GM12878 (cell line): Measurements from ENCODE around the gene HSF4. TPM values are rescaled to one million over a fixed set of nuclear protein-coding genes. Genes with fewer than 3 reads are reported as not detected.

Experiments
- ATAC-seq: fragments of 200-7000 bp; cut with Tn5 transposase; 3 replicates; pipeline ENCODE4 v1.9.1; 2020; ENCODE audit warnings: mild to moderate bottlenecking, moderate library complexity
- BruUV-seq: library from RNA; stranded (reverse); fragments of 400-500 nt; replicated peaks from 2 replicates; lab custom pipeline; 2021; lab: Mats Ljungman, UMichigan
- CTCF ChIA-PET: fragments of 300-600 bp; sonication (Branson Sonifier 250); formaldehyde crosslinking; extraction: SDS; loops from one replicate; lab custom pipeline; 2021; ENCODE audit warnings: inconsistent platforms; lab: Yijun Ruan, JAX
- POLR2A ChIA-PET: fragments of 350-600 bp; formaldehyde crosslinking; extraction: SDS; loops from one replicate; lab custom pipeline; 2021; ENCODE audit warnings: inconsistent platforms; lab: Charles Lee
- RAD21 ChIA-PET: fragments of 300-600 bp; sonication (Branson Sonifier 250); formaldehyde crosslinking; loops from one replicate; lab custom pipeline; 2023; ENCODE audit warnings: antibody characterized with exemption; ENCODE audit not compliant: unreplicated experiment; lab: Charles Lee
- SMC1A ChIA-PET: fragments of 300-600 bp; sonication (Branson Sonifier 250); formaldehyde crosslinking; loops from one replicate; lab custom pipeline; 2023; ENCODE audit not compliant: unreplicated experiment, uncharacterized antibody; lab: Charles Lee
- DNase-seq: peaks from one replicate; pipeline ENCODE4 v3.0.0-alpha.2; 2011; ENCODE audit warnings: low read depth, low spot score
- FAIRE-seq: peaks from 3 replicates; lab custom pipeline; 2011; peaks lifted over from hg19 to GRCh38; lab: Jason Lieb, UNC
- H2AFZ ChIP-seq: 2 replicates; pipeline ENCODE4 v1.6.0; 2011; ENCODE audit warnings: low read depth, low read length, control low read depth; ENCODE audit not compliant: control insufficient read depth
- H3K27ac ChIP-seq: 2 replicates; pipeline ENCODE4 v1.5.1; 2011; ENCODE audit warnings: control low read depth; ENCODE audit not compliant: control insufficient read depth, insufficient read depth
- H3K27me3 ChIP-seq, 2 experiments: replicated peaks in 1 of 2; 2 replicates each; pipeline versions ENCODE4 v1.6.0 to v1.6.1; 2011; ENCODE audit warnings: low read length in 1 of 2; ENCODE audit not compliant: control insufficient read depth in 2 of 2, insufficient read depth in 2 of 2
- H3K36me3 ChIP-seq, 2 experiments: 2 replicates each; pipeline ENCODE4 v1.5.1; 2011; ENCODE audit warnings: low read length in 1 of 2; ENCODE audit not compliant: control insufficient read depth in 2 of 2, insufficient read depth in 2 of 2
- H3K4me1 ChIP-seq: 2 replicates; pipeline ENCODE4 v1.6.1; 2011; ENCODE audit warnings: mild to moderate bottlenecking, low read length, moderate library complexity, mixed read lengths; ENCODE audit not compliant: control insufficient read depth, insufficient read depth
- H3K4me2 ChIP-seq: 2 replicates; pipeline ENCODE4 v1.6.0; 2011; ENCODE audit warnings: control low read depth; ENCODE audit not compliant: control insufficient read depth, insufficient read depth
- H3K4me3 ChIP-seq: fragments of 200-600 bp; sonication (generic); 2 replicates; pipeline ENCODE4 v1.5.1; 2016
- H3K79me2 ChIP-seq: 2 replicates; pipeline ENCODE4 v1.6.0; 2011; ENCODE audit warnings: low read length; ENCODE audit not compliant: control insufficient read depth, insufficient read depth
- H3K9ac ChIP-seq: 2 replicates; pipeline ENCODE4 v1.8.0; 2011; ENCODE audit warnings: low read length, control low read depth, mixed read lengths; ENCODE audit not compliant: control insufficient read depth, insufficient read depth
- H3K9me3 ChIP-seq: replicated peaks from 3 replicates; pipeline ENCODE4 v1.5.1; 2011; ENCODE audit warnings: mild to moderate bottlenecking, low read length; ENCODE audit not compliant: control insufficient read depth, insufficient read depth
- H4K20me1 ChIP-seq: 2 replicates; pipeline ENCODE4 v1.6.0; 2011; ENCODE audit not compliant: control insufficient read depth, insufficient read depth
- CBX5 ChIP-seq: sonication (generic); IDR thresholded peaks from 2 replicates; pipeline ENCODE4 v1.6.1; 2016; ENCODE audit warnings: low read depth, moderate library complexity, mild to moderate bottlenecking, inconsistent platforms
- CHD4 ChIP-seq: fragments of 200-600 bp; sonication (generic); IDR thresholded peaks from 2 replicates; pipeline ENCODE4 v1.6.1; 2016; ENCODE audit warnings: mild to moderate bottlenecking
- CREB1 ChIP-seq: IDR thresholded peaks from 2 replicates; pipeline ENCODE4 v1.6.1; 2012; ENCODE audit warnings: low read depth, mild to moderate bottlenecking, inconsistent platforms
- CREM ChIP-seq: IDR thresholded peaks from 2 replicates; pipeline ENCODE4 v1.6.1; 2014; ENCODE audit warnings: antibody characterized with exemption, low read depth
- EP300 ChIP-seq, 2 experiments: fragments of 150-350 bp in 1 of 2; IDR thresholded peaks; 2 replicates each; pipeline ENCODE4 v1.6.1; 2011 to 2012; ENCODE audit warnings: low read depth in 2 of 2, low read length in 2 of 2, borderline replicate concordance in 1 of 2, improper control_type of control experiment in 1 of 2, inconsistent platforms in 1 of 2; ENCODE audit not compliant: control insufficient read depth in 1 of 2
- ESRRA ChIP-seq: IDR thresholded peaks from 2 replicates; pipeline ENCODE4 v1.6.1; 2012; ENCODE audit warnings: mild to moderate bottlenecking, low read length, improper control_type of control experiment
- ETV6 ChIP-seq, 2 experiments: fragments of 450-650 bp in 1 of 2; IDR thresholded peaks in 1 of 2; conservative IDR thresholded peaks in 1 of 2; 2 replicates each; pipeline ENCODE4 v1.6.1; 2014; ENCODE audit warnings: antibody characterized with exemption in 1 of 2, borderline replicate concordance in 1 of 2, low read depth in 1 of 2, mild to moderate bottlenecking in 1 of 2, moderate library complexity in 1 of 2
- EZH2 ChIP-seq: IDR thresholded peaks from 2 replicates; pipeline ENCODE4 v1.6.1; 2012; ENCODE audit warnings: low read depth, mild to moderate bottlenecking, control low read depth, inconsistent platforms, low read length, borderline replicate concordance; ENCODE audit not compliant: control insufficient read depth
- LARP7 ChIP-seq: fragments of 450-650 bp; IDR thresholded peaks from 2 replicates; pipeline ENCODE4 v1.6.1; 2017; ENCODE audit warnings: mild to moderate bottlenecking
- MEF2B ChIP-seq: fragments of 450-650 bp; IDR thresholded peaks from 2 replicates; pipeline ENCODE4 v1.6.1; 2018; ENCODE audit warnings: mild to moderate bottlenecking, moderate library complexity; ENCODE audit not compliant: partially characterized antibody, poor library complexity, severe bottlenecking
- MYB ChIP-seq: fragments of 150-350 bp; IDR thresholded peaks from 2 replicates; pipeline ENCODE4 v1.6.1; 2014; ENCODE audit warnings: mild to moderate bottlenecking, low read depth, low read length, borderline replicate concordance
- NFYA ChIP-seq: IDR thresholded peaks from 2 replicates; pipeline ENCODE4 v1.6.1; 2011; ENCODE audit warnings: low read depth, mild to moderate bottlenecking, low read length, improper control_type of control experiment, borderline replicate concordance
- NR2C1 ChIP-seq: fragments of 450-650 bp; IDR thresholded peaks from 2 replicates; pipeline ENCODE4 v1.6.1; 2017; ENCODE audit warnings: antibody characterized with exemption, mild to moderate bottlenecking, moderate library complexity
- SMAD1 ChIP-seq: fragments of 450-650 bp; IDR thresholded peaks from 2 replicates; pipeline ENCODE4 v1.6.1; 2018; ENCODE audit warnings: mild to moderate bottlenecking, low read depth; ENCODE audit not compliant: partially characterized antibody
- SMC3 ChIP-seq: IDR thresholded peaks from 2 replicates; pipeline ENCODE4 v1.6.1; 2011; ENCODE audit warnings: low read length, improper control_type of control experiment, borderline replicate concordance
- STAT1 ChIP-seq: fragments of 450-650 bp; conservative IDR thresholded peaks from 2 replicates; pipeline ENCODE4 v1.6.1; 2014; ENCODE audit warnings: antibody characterized with exemption, mild to moderate bottlenecking
- STAT3 ChIP-seq: IDR thresholded peaks from 2 replicates; pipeline ENCODE4 v1.6.1; 2011; ENCODE audit warnings: low read depth, low read length, improper control_type of control experiment
- TAF1 ChIP-seq: IDR thresholded peaks from 2 replicates; pipeline ENCODE4 v1.6.1; 2011; ENCODE audit warnings: mild to moderate bottlenecking, low read depth, low read length, borderline replicate concordance
- ZNF217 ChIP-seq: fragments of 450-650 bp; IDR thresholded peaks from 2 replicates; pipeline ENCODE4 v1.6.1; 2017; ENCODE audit warnings: antibody characterized with exemption, mild to moderate bottlenecking
- ZZZ3 ChIP-seq: IDR thresholded peaks from 2 replicates; pipeline ENCODE4 v1.6.1; 2011; ENCODE audit warnings: low read depth; ENCODE audit not compliant: control insufficient read depth, insufficient read length
- WGBS: methylation state at CpG from one replicate; pipeline ENCODE4 v1.1.6; 2016; ENCODE audit warnings: low lambda C conversion rate; ENCODE audit not compliant: insufficient replicate concordance, insufficient coverage; ENCODE audit errors: missing lambda C conversion rate; 5-methylcytosine and 5-hydroxymethylcytosine counted together
- in situ Hi-C: fragments of 300-500 bp; cut with MboI; formaldehyde crosslinking; loops from 9 replicates; pipeline ENCODE4 v1.14.3; 2018; ENCODE audit warnings: mixed read lengths
- intact Hi-C: fragments of 100-400 bp; cut with micrococcal nuclease; formaldehyde crosslinking; loops from one replicate; pipeline ENCODE4 v1.14.2; 2022; ENCODE audit not compliant: unreplicated experiment
- polyA plus RNA-seq, 11 experiments: library from polyadenylated mRNA; depleted of rRNA in 4 of 11; unstranded in 6 of 11; stranded (reverse) in 5 of 11; fragments of >200 nt; fragmentation: Nextera tagmentation in 4 of 11; fragmentation: Illumina TruSeq in 1 of 11; extraction: Ambion mirVana in 4 of 11; extraction: Trizol in 1 of 11; gene quantifications; 1 replicate in 1 of 11; 2 replicates in 10 of 11; pipeline versions ENCODE4 v1.2.1 to v1.2.3, GENCODE V29; 2011 to 2016; ENCODE audit warnings: inconsistent platforms in 2 of 11, missing spikeins in 2 of 11, low read depth in 1 of 11
- total RNA-seq, 4 experiments: library from RNA; depleted of rRNA in 3 of 4; stranded (reverse); fragments of >200 nt in 3 of 4; fragmentation: Illumina TruSeq in 1 of 4; extraction: Trizol in 1 of 4; gene quantifications; 2 replicates each; pipeline versions ENCODE4 v1.2.1 to v1.2.3, GENCODE V29; 2013 to 2021
- TF ChIP-seq, protein P1 (sequence below): IDR thresholded peaks from 2 replicates; pipeline ENCODE4 v1.6.1; 2011; ENCODE audit warnings: borderline replicate concordance, low read depth, mild to moderate bottlenecking, moderate library complexity, mixed read lengths, low read length; ENCODE audit not compliant: insufficient read depth; ENCODE audit errors: extremely low read length

The HSF4 gene
- total and polyA plus RNA-seq, 10 of the 15 experiments (the other 5 are each of a cell fraction or from before 2014, with no cell fraction given) = 0.31 to 9.9 (median 2.6) TPM; not detected in 1

DNA sequence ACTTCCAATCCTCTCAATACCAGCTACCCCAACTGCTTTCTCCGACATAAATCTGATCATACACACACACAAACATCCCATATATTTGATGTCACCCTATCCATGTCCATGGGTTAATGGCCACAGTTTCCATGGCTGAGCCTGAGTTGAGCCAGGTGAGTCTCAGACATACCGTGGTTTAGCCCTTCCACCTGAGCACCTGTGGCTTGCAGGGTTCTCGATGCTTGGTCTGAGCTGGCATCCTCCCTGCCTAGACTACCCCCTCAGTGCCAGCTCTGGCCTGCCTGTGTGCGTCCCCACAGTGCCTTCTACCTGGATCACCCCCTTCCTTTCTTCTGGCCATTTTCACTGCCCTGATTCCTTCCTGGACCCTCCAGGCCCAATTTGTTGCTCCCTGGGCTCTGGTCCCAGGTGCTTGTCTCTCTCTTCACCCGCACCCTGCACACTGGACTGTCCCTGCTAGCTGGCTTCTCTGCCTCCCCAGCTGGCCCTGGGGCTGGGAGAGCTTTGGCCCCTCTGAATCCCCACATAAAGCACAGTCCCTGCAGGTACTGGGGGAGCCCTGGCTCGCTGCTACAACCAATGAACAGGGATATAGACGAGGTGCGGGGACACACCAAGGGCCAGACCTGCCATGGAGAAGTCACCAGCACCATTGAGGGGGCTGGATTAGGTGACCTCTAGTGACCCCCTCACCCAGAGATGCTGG is 41.7 kb downstream of the HSF4 start (continued):
- no peak for TF ChIP-seq STAT1
- TF ChIP-seq NFYA = no peak
- TF ChIP-seq ZNF217 = no peak
- TF ChIP-seq, all 136 proteins: peak for 0

DNA sequence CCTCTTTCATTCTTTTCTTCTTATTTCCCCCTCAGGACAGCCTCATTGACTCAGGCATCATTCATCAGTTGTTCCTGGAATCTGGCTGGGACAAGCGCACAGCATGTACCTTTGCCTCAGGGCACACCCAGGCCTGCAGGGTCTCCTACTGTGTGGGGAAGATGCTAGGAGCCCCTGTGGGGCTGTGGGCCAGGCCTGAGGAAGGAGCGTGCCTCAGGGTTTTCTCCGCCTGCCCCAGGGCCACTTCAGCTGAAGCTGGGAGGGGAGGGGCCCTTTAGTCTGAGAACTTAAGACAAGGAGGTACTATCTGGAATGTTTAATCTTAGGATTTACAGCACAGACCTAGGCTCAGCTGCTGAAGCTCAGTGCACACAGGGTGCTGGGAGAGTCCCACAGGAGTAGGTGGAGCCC is 42.3 kb downstream of the HSF4 start:
- SMC1A ChIA-PET = no interaction called here
- FAIRE-seq (no peak), DNase-seq (no peak), ATAC-seq (no peak)
- intact Hi-C loops (no loop called here), in situ Hi-C loops (no loop called here)
- POLR2A ChIA-PET = interaction anchor here (1.0 kb wide), 1 partner anchor 9 kb away, joined by 3 read pairs; no protein-coding TSS in a partner anchor
- no peak overlapping the region for H3K9ac ChIP-seq
- no peak overlapping the region for H2AFZ ChIP-seq
- CTCF ChIA-PET = interaction anchor here (0.5 kb wide), 1 partner anchor 10 kb away, joined by 4 read pairs; no protein-coding TSS in a partner anchor
- RAD21 ChIA-PET = interaction anchor here (1.0 kb wide), 1 partner anchor 72 kb away, joined by 3 read pairs; no protein-coding TSS in a partner anchor
- no peaks in the 10 kb centered on the region for H4K20me1 ChIP-seq
- no peak overlapping the region for H3K27ac ChIP-seq
- no TSS peak for BruUV-seq
- H3K79me2 ChIP-seq = no peaks in the 10 kb centered on the region
- H3K36me3 ChIP-seq = peaks cover 3 to 16% of the 10 kb centered on the region in 2 experiments; a peak in 3 of 4 replicates
- no peaks in the 10 kb centered on the region for H3K27me3 ChIP-seq
- no peak overlapping the region for H3K4me2 ChIP-seq
- H3K9me3 ChIP-seq = no peaks in the 10 kb centered on the region
- 80% methylated on average over 3 of the region's 3 CpGs for WGBS
- no peaks in the 10 kb centered on the region for H3K4me1 ChIP-seq
- no peak overlapping the region for H3K4me3 ChIP-seq
- TF ChIP-seq SMC3 (no peak), LARP7 (no peak), STAT3 (no peak), CHD4 (no peak), SMAD1 (no peak), EP300 (IDR thresholded peaks at IDR 0.05; ENCODE audit: borderline replicate concordance in 1 of 2, control insufficient read depth in 1 of 2, low read depth in 2 of 2, low read length in 2 of 2) (no peak), ZZZ3 (no peak), NR2C1 (no peak), TAF1 (no peak), CREB1 (no peak), ETV6 (conservative IDR thresholded peaks at IDR 0.05 in 1 of 2, IDR thresholded peaks at IDR 0.05 in 1 of 2; ENCODE audit: borderline replicate concordance in 1 of 2, low read depth in 1 of 2) (no peak), ESRRA (no peak), MYB (no peak), CREM (no peak), CBX5 (no peak), EZH2 (no peak), MEF2B (no peak)
- TF ChIP-seq, protein P1, sequence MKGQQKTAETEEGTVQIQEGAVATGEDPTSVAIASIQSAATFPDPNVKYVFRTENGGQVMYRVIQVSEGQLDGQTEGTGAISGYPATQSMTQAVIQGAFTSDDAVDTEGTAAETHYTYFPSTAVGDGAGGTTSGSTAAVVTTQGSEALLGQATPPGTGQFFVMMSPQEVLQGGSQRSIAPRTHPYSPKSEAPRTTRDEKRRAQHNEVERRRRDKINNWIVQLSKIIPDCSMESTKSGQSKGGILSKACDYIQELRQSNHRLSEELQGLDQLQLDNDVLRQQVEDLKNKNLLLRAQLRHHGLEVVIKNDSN = no peak
